IMR-90 (cell line): ENCODE measurements around the gene HDAC7. TPM values are rescaled to one million over a fixed set of nuclear protein-coding genes. Genes with fewer than 3 reads are reported as not detected.

Experiments used
- ATAC-seq: fragments of 200-7000 bp; cut with Tn5 transposase; 2 replicates; pipeline ENCODE4 v1.9.1; 2020; ENCODE audit warnings: low read depth, mild to moderate bottlenecking, moderate library complexity
- BruUV-seq: library from RNA; stranded (reverse); fragments of 400-500 nt; replicated peaks from 2 replicates; lab custom pipeline; 2021; lab: Mats Ljungman, UMichigan
- CTCF ChIA-PET: fragments of 300-600 bp; formaldehyde crosslinking; extraction: SDS; loops from one replicate; lab custom pipeline; 2021; ENCODE audit warnings: antibody characterized with exemption; lab: Yijun Ruan, JAX
- POLR2A ChIA-PET: fragments of 300-600 bp; sonication (Branson Sonifier 250); formaldehyde crosslinking; loops from one replicate; lab custom pipeline; 2022; ENCODE audit warnings: antibody characterized with exemption; ENCODE audit not compliant: unreplicated experiment; lab: Charles Lee
- DNase-seq: peaks from one replicate; pipeline ENCODE4 v3.0.0; 2013
- H2AFZ ChIP-seq: replicated peaks from 2 replicates; pipeline ENCODE3; 2013; ENCODE audit warnings: low read length, mild to moderate bottlenecking; ENCODE audit not compliant: poor library complexity
- H2AK5ac ChIP-seq: 2 replicates; pipeline ENCODE4 v1.6.1; 2013; ENCODE audit warnings: low read depth, low read length, inconsistent platforms
- H2AK9ac ChIP-seq: replicated peaks from 2 replicates; pipeline ENCODE3; 2013; ENCODE audit warnings: mild to moderate bottlenecking, low read depth, low read length, moderate library complexity; ENCODE audit not compliant: poor library complexity
- H2BK120ac ChIP-seq: 2 replicates; pipeline ENCODE4 v1.6.1; 2013; ENCODE audit warnings: low read depth, low read length, inconsistent platforms
- H2BK15ac ChIP-seq: 3 replicates; pipeline ENCODE4 v1.6.1; 2013; ENCODE audit warnings: low read depth, low read length, inconsistent platforms
- H2BK20ac ChIP-seq: 2 replicates; pipeline ENCODE4 v1.6.1; 2013; ENCODE audit warnings: low read depth, mild to moderate bottlenecking, inconsistent platforms, low read length, moderate library complexity
- H2BK5ac ChIP-seq: 2 replicates; pipeline ENCODE4 v1.6.1; 2013; ENCODE audit warnings: mild to moderate bottlenecking, low read depth, low read length, inconsistent platforms; ENCODE audit not compliant: poor library complexity, severe bottlenecking
- H3K14ac ChIP-seq: replicated peaks from 2 replicates; pipeline ENCODE4 v1.6.1; 2013; ENCODE audit warnings: low read depth, low read length, inconsistent platforms
- H3K18ac ChIP-seq: 2 replicates; pipeline ENCODE4 v1.6.1; 2013; ENCODE audit warnings: low read depth, low read length, control low read depth
- H3K23ac ChIP-seq: 2 replicates; pipeline ENCODE4 v1.6.1; 2013; ENCODE audit warnings: low read depth, low read length, inconsistent platforms
- H3K27ac ChIP-seq: 2 replicates; pipeline ENCODE4 v1.5.1; 2013; ENCODE audit warnings: mild to moderate bottlenecking, control low read depth, low read length; ENCODE audit not compliant: insufficient read depth
- H3K27me3 ChIP-seq: 2 replicates; pipeline ENCODE4 v1.6.1; 2013; ENCODE audit warnings: low read length; ENCODE audit not compliant: control insufficient read depth, insufficient read depth
- H3K36me3 ChIP-seq: 2 replicates; pipeline ENCODE4 v1.6.1; 2013; ENCODE audit warnings: low read length, mixed read lengths; ENCODE audit not compliant: control insufficient read depth, insufficient read depth
- H3K4ac ChIP-seq: 2 replicates; pipeline ENCODE4 v1.6.1; 2013; ENCODE audit warnings: low read depth, low read length, inconsistent platforms
- H3K4me1 ChIP-seq: 2 replicates; pipeline ENCODE4 v1.6.1; 2013; ENCODE audit warnings: low read length, mixed read lengths; ENCODE audit not compliant: control insufficient read depth, insufficient read depth
- H3K4me2 ChIP-seq: 2 replicates; pipeline ENCODE4 v1.6.1; 2013; ENCODE audit warnings: low read depth, mild to moderate bottlenecking, control low read depth, low read length, moderate library complexity
- H3K4me3 ChIP-seq: 2 replicates; pipeline ENCODE4 v1.5.1; 2013; ENCODE audit warnings: low read depth, mild to moderate bottlenecking, control low read depth, low read length, moderate library complexity; ENCODE audit not compliant: insufficient read depth
- H3K56ac ChIP-seq: 2 replicates; pipeline ENCODE4 v1.6.1; 2013; ENCODE audit warnings: low read length, inconsistent platforms; ENCODE audit not compliant: insufficient read depth; ENCODE audit errors: extremely low read depth
- H3K79me1 ChIP-seq, 2 experiments: 2 replicates each; pipeline ENCODE4 v1.6.1; 2013; ENCODE audit warnings: low read length in 2 of 2, inconsistent platforms in 1 of 2, low read depth in 1 of 2
- H3K9ac ChIP-seq: 2 replicates; pipeline ENCODE4 v1.6.1; 2013; ENCODE audit warnings: low read depth, low read length, control low read depth
- H3K9me1 ChIP-seq: 2 replicates; pipeline ENCODE4 v1.6.1; 2013; ENCODE audit warnings: low read length, inconsistent platforms; ENCODE audit not compliant: insufficient read depth
- H3K9me3 ChIP-seq: 2 replicates; pipeline ENCODE4 v1.6.1; 2013; ENCODE audit warnings: low read length; ENCODE audit not compliant: control insufficient read depth, insufficient read depth
- H4K20me1 ChIP-seq: 2 replicates; pipeline ENCODE4 v1.6.1; 2013; ENCODE audit warnings: low read length, inconsistent platforms; ENCODE audit not compliant: insufficient read depth
- H4K5ac ChIP-seq: 2 replicates; pipeline ENCODE4 v1.6.1; 2013; ENCODE audit warnings: mild to moderate bottlenecking, low read depth, low read length, control low read depth
- H4K8ac ChIP-seq, 2 experiments: 2 replicates each; pipeline ENCODE4 v1.6.1; 2013; ENCODE audit warnings: low read depth in 2 of 2, low read length in 2 of 2, control low read depth in 1 of 2, inconsistent platforms in 1 of 2
- H4K91ac ChIP-seq: 2 replicates; pipeline ENCODE4 v1.6.1; 2013; ENCODE audit warnings: low read depth, low read length, inconsistent platforms; ENCODE audit not compliant: insufficient read depth
- BHLHE40 ChIP-seq: fragments of 150-350 bp; IDR thresholded peaks from 2 replicates; pipeline ENCODE4 v1.6.1; 2016; ENCODE audit warnings: mild to moderate bottlenecking, low read depth, low read length
- NFE2L2 ChIP-seq: fragments of 150-350 bp; IDR thresholded peaks from 2 replicates; pipeline ENCODE4 v1.6.1; 2016; ENCODE audit warnings: low read depth, mild to moderate bottlenecking, low read length
- RFX5 ChIP-seq: IDR thresholded peaks from 2 replicates; pipeline ENCODE4 v1.8.0; 2012; ENCODE audit warnings: low read depth, mild to moderate bottlenecking, low read length, moderate library complexity
- SMC3 ChIP-seq: fragments of 150-350 bp; IDR thresholded peaks from 2 replicates; pipeline ENCODE4 v1.6.1; 2016; ENCODE audit warnings: low read depth, mild to moderate bottlenecking, antibody characterized with exemption, low read length, moderate library complexity
- WGBS, 2 experiments: methylation state at CpG; one replicate each; pipeline versions ENCODE4 v1.1.5 to v1.1.7; 2013; ENCODE audit warnings: missing lambda C conversion rate in 2 of 2; ENCODE audit not compliant: insufficient read length in 1 of 2; ENCODE audit errors: extremely low coverage in 2 of 2; 5-methylcytosine and 5-hydroxymethylcytosine counted together
- dilution Hi-C: fragments of 300-500 bp; cut with HindIII; formaldehyde crosslinking; loops from one replicate; pipeline ENCODE4 v1.14.3; 2018; ENCODE audit warnings: low sequenced_read_pairs; ENCODE audit not compliant: unreplicated experiment
- in situ Hi-C: fragments of 300-500 bp; cut with MboI; formaldehyde crosslinking; loops from 3 replicates; pipeline ENCODE4 v1.14.3; 2019; ENCODE audit warnings: low sequenced_read_pairs, inconsistent platforms, mixed read lengths
- intact Hi-C: fragments of 100-400 bp; cut with micrococcal nuclease; formaldehyde crosslinking; loops from 2 replicates; pipeline ENCODE4 v1.10.0; 2022
- polyA plus RNA-seq, 3 experiments: library from polyadenylated mRNA; depleted of rRNA; stranded (reverse); fragments of >200 nt; gene quantifications; 2 replicates each; pipeline ENCODE4 v1.2.3, GENCODE V29; 2012; ENCODE audit warnings: low replicate concordance in 1 of 3
- total RNA-seq: library from RNA; depleted of rRNA; stranded (reverse); fragments of >200 nt; gene quantifications from 2 replicates; pipeline ENCODE4 v1.2.3, GENCODE V29; 2012
- TF ChIP-seq, protein P1 (sequence below): fragments of 150-350 bp; IDR thresholded peaks from 2 replicates; pipeline ENCODE4 v1.6.1; 2017; ENCODE audit warnings: mild to moderate bottlenecking, antibody characterized with exemption, low read length, low read depth
- TF ChIP-seq, protein P2 (sequence below): conservative IDR thresholded peaks from 2 replicates; pipeline ENCODE4 v1.5.1; 2012; ENCODE audit warnings: mild to moderate bottlenecking, low read depth, low read length, improper control_type of control experiment

HDAC7 gene
- total and polyA plus RNA-seq, 2 of the 4 experiments (the other 2 are of a cell fraction): 10.4 to 64.7 TPM

DNA sequence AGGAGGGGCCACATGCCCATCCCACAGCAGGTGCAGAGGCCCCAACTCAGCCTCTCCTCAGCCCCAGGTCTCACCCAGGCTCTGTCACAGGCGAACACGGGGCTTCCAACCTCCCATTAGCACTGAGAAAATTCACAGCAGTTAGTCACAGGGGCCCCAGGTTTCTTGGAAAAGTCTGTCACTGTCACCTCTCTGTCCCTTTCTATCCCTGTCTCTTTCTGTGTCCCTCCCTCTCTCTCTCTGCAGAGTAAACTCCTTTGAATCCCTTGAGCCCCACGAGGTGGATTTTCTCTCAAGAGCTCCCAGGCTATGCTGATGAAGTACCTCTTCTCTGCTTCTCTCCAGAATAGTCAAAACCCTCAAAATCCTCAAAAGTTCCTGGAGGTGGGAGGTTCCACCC lies 80.4 kb downstream of the HDAC7 start:
- Histone ChIP-seq H2BK20ac (no peak overlapping the region), H3K9me3 (no peaks in the 10 kb centered on the region), H2AFZ (no peak overlapping the region), H3K4me3 (no peak overlapping the region), H3K4me1 (peaks cover 18% of the 10 kb centered on the region), H2BK120ac (no peak overlapping the region), H2AK9ac (no peak overlapping the region), H4K8ac (no peak overlapping the region), H3K79me1 (no peaks in the 10 kb centered on the region), H3K4ac (no peak overlapping the region), H3K56ac (no peak overlapping the region), H4K91ac (no peak overlapping the region), H3K27me3 (peaks cover 8% of the 10 kb centered on the region), H3K9me1 (0 out of 2 replicates have a peak, but pooled peaks cover 5% of the 10 kb centered on the region), H3K4me2 (no peak overlapping the region), H4K5ac (no peak overlapping the region), H2BK15ac (no peak overlapping the region), H4K20me1 (no peaks in the 10 kb centered on the region), H3K14ac (no peak overlapping the region), H2AK5ac (no peak overlapping the region), H3K23ac (no peak overlapping the region), H3K36me3 (no peaks in the 10 kb centered on the region), H3K27ac (no peak overlapping the region), H3K9ac (no peak overlapping the region), H3K18ac (no peak overlapping the region), H2BK5ac (no peak overlapping the region)
- TF ChIP-seq SMC3: no peak
- no peak for TF ChIP-seq NFE2L2
- TF ChIP-seq, protein P1, sequence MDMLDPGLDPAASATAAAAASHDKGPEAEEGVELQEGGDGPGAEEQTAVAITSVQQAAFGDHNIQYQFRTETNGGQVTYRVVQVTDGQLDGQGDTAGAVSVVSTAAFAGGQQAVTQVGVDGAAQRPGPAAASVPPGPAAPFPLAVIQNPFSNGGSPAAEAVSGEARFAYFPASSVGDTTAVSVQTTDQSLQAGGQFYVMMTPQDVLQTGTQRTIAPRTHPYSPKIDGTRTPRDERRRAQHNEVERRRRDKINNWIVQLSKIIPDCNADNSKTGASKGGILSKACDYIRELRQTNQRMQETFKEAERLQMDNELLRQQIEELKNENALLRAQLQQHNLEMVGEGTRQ: no peak
- TF ChIP-seq, protein P2, sequence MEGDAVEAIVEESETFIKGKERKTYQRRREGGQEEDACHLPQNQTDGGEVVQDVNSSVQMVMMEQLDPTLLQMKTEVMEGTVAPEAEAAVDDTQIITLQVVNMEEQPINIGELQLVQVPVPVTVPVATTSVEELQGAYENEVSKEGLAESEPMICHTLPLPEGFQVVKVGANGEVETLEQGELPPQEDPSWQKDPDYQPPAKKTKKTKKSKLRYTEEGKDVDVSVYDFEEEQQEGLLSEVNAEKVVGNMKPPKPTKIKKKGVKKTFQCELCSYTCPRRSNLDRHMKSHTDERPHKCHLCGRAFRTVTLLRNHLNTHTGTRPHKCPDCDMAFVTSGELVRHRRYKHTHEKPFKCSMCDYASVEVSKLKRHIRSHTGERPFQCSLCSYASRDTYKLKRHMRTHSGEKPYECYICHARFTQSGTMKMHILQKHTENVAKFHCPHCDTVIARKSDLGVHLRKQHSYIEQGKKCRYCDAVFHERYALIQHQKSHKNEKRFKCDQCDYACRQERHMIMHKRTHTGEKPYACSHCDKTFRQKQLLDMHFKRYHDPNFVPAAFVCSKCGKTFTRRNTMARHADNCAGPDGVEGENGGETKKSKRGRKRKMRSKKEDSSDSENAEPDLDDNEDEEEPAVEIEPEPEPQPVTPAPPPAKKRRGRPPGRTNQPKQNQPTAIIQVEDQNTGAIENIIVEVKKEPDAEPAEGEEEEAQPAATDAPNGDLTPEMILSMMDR: no peak
- TF ChIP-seq RFX5: no peak
- TF ChIP-seq BHLHE40: no peak
- no peak for DNase-seq
- 74% methylated on average over 3 of the region's 3 CpGs; no CpG with 5 or more reads in 1 of the 2 experiments for WGBS, 2 experiments
- ATAC-seq: no peak
- CTCF ChIA-PET: no interaction called here
- no TSS peak for BruUV-seq
- POLR2A ChIA-PET: no interaction called here
- intact Hi-C loops: no loop called here
- dilution Hi-C loops: no loop called here
- in situ Hi-C loops: no loop called here
